Vagina (tissue), 2 donors: ENCODE data around the gene PLD1. TPM values are rescaled to one million over a fixed set of nuclear protein-coding genes. Genes with fewer than 3 reads are reported as not detected.
"Not testable (repeated sequence)": the region's sequence is repeated elsewhere in the genome, so short reads cannot be mapped to it uniquely, and the experiment has no call there.

ENCODE experiments used
- DNase-seq, 2 donors: peaks; one replicate each; pipeline ENCODE4 v3.0.0-alpha.2; 2017; ENCODE audit errors: extremely low spot score in 2 of 2
- H3K27ac ChIP-seq: fragments of 200-600 bp; sonication (generic); one replicate; pipeline ENCODE4 v1.5.1; 2019
- H3K27me3 ChIP-seq: fragments of 200-600 bp; sonication (generic); one replicate; pipeline ENCODE4 v1.5.1; 2019
- H3K36me3 ChIP-seq, 2 donors: fragments of 200-600 bp; sonication (generic); one replicate each; pipeline ENCODE4 v1.5.1; 2017 to 2019
- H3K4me1 ChIP-seq: fragments of 200-600 bp; sonication (generic); one replicate; pipeline ENCODE4 v1.5.1; 2019
- H3K4me3 ChIP-seq, 2 donors: fragments of 200-600 bp; sonication (generic); 1 replicate in 1 of 2; 2 replicates in 1 of 2; pipeline ENCODE4 v1.5.1; 2016 to 2019
- H3K9me3 ChIP-seq: fragments of 200-600 bp; sonication (generic); one replicate; pipeline ENCODE4 v1.5.1; 2019
- POLR2A ChIP-seq, 2 donors: fragments of 450-650 bp; IDR thresholded peaks; one replicate each; pipeline ENCODE4 v1.6.1; 2017; ENCODE audit warnings: antibody characterized with exemption in 2 of 2, mild to moderate bottlenecking in 2 of 2, moderate library complexity in 2 of 2
- POLR2AphosphoS5 ChIP-seq, 2 donors: sonication (generic); formaldehyde crosslinking; IDR thresholded peaks; one replicate each; pipeline ENCODE4 v1.9.0; 2017; ENCODE audit warnings: antibody characterized with exemption in 2 of 2, mild to moderate bottlenecking in 2 of 2, low read depth in 1 of 2; ENCODE audit not compliant: insufficient read depth in 1 of 2
- intact Hi-C: fragments of 100-400 bp; cut with DNase I; formaldehyde crosslinking; loops from one replicate; pipeline ENCODE4 v1.15.1; 2023
- total RNA-seq: library from RNA; depleted of rRNA; stranded (reverse); fragments of >200 nt; gene quantifications from one replicate; pipeline ENCODE4 v1.2.3, GENCODE V29; 2016
- TF ChIP-seq, protein P1 (sequence below), 3 experiments: fragments of 450-650 bp in 2 of 3; fragments of 200-600 bp in 1 of 3; sonication (generic) in 1 of 3; IDR thresholded peaks; one replicate each; pipeline ENCODE4 v1.5.1; 2017 to 2019; ENCODE audit warnings: antibody characterized with exemption in 3 of 3, mild to moderate bottlenecking in 2 of 3, moderate library complexity in 2 of 3

PLD1 gene
- total RNA-seq: 35.6 TPM

DNA sequence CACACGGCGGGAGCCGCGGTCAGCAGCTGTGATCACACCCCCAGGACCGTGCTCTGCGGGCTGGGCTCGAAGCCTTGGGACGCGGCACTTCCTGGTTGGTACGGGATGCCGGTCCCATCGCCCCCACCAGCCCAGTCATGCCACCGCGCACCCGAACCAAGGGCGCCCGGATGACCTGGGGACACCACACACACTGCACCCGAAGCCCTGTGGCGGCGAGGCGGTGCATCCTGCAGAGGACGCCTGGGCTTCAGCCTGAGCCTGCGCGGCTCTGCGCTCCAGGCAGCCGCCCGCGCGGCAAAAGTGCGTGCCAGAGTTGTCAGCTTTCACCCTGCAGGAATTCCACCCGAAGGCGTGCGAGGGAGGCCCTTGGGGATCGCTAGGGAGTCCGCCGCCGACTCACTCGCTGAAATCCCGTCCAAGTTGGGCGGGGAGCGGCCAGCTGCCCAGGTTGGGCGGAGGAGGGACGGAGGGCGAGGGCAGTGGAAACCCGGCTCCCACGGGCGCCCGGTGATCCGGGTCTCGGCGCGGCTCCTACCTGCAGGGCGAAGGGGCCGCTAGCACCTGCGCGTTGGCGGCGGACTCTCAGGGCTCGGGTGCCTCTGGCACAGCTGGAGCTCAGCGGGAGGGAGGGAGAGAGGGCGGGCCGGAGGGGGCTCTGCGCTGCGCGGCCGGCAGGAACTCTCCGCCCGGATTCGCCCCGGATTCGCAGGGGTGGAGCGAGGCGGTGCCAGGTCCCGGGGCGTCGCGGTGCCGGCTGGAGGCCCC, at the start of gene PLD1:
TSS of gene PLD1 (minus strand) at position 623 of the 768 bp plus-strand sequence. CDS start 72,432 bp downstream, outside the sequence.
- intact Hi-C loops: loop anchor here (5.0 to 10.0 kb wide), 2 partner anchors 38 to 65 kb away; no protein-coding TSS in a partner anchor
- Histone ChIP-seq H3K4me3 (peak within 1 kb of the TSS; percentile 67 to 88), H3K27ac (peak within 1 kb of the TSS; percentile 91), H3K4me1 (peaks cover 40% of the 10 kb centered on the region), H3K9me3 (no peaks in the 10 kb centered on the region), H3K36me3 (no peaks in the 10 kb centered on the region), H3K27me3 (no peaks in the 10 kb centered on the region)
- TF ChIP-seq POLR2A (IDR thresholded peaks at IDR 0.05): no peak
- peak in 1 of 2 donors; percentile 91 for TF ChIP-seq POLR2AphosphoS5 (IDR thresholded peaks at IDR 0.05; ENCODE audit: insufficient read depth in 1 of 2, low read depth in 1 of 2)
- no peak for DNase-seq

- H3K36me3 ChIP-seq, DNase-seq, H3K27ac ChIP-seq, H3K27me3 ChIP-seq, H3K4me1 ChIP-seq, H3K4me3 ChIP-seq, intact Hi-C loops: not testable (repeated sequence)
- H3K9me3 ChIP-seq: peaks cover 13% of the 10 kb centered on the region
These were observed 48.5 kb upstream of the PLD1 start for GRCh38 chr3:171858770-171859169.

- DNase-seq: no peak
- no peak overlapping the region for H3K4me3 ChIP-seq
- no peak overlapping the region for H3K27ac ChIP-seq
- peaks cover 13% of the 10 kb centered on the region for H3K9me3 ChIP-seq
- no peaks in the 10 kb centered on the region for H3K36me3 ChIP-seq
- TF ChIP-seq, protein P1, sequence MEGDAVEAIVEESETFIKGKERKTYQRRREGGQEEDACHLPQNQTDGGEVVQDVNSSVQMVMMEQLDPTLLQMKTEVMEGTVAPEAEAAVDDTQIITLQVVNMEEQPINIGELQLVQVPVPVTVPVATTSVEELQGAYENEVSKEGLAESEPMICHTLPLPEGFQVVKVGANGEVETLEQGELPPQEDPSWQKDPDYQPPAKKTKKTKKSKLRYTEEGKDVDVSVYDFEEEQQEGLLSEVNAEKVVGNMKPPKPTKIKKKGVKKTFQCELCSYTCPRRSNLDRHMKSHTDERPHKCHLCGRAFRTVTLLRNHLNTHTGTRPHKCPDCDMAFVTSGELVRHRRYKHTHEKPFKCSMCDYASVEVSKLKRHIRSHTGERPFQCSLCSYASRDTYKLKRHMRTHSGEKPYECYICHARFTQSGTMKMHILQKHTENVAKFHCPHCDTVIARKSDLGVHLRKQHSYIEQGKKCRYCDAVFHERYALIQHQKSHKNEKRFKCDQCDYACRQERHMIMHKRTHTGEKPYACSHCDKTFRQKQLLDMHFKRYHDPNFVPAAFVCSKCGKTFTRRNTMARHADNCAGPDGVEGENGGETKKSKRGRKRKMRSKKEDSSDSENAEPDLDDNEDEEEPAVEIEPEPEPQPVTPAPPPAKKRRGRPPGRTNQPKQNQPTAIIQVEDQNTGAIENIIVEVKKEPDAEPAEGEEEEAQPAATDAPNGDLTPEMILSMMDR (IDR thresholded peaks at IDR 0.05): no peak
- no peak for TF ChIP-seq POLR2A (IDR thresholded peaks at IDR 0.05)
- TF ChIP-seq POLR2AphosphoS5 (IDR thresholded peaks at IDR 0.05; ENCODE audit: insufficient read depth in 1 of 2, low read depth in 1 of 2): no peak
- H3K27me3 ChIP-seq: no peaks in the 10 kb centered on the region
- no peaks in the 10 kb centered on the region for H3K4me1 ChIP-seq
- intact Hi-C loops: no loop called here
These were observed 44.5 kb upstream of the PLD1 start for GRCh38 chr3:171854649-171855305.

- no peak overlapping the region for H3K4me3 ChIP-seq
- no peaks in the 10 kb centered on the region for H3K27me3 ChIP-seq
- no peak overlapping the region for H3K27ac ChIP-seq
- intact Hi-C loops: no loop called here
- DNase-seq: no peak
- no peaks in the 10 kb centered on the region for H3K36me3 ChIP-seq
- no peaks in the 10 kb centered on the region for H3K4me1 ChIP-seq
- TF ChIP-seq, protein P1 (IDR thresholded peaks at IDR 0.05): no peak
- TF ChIP-seq POLR2A (IDR thresholded peaks at IDR 0.05) (no peak), POLR2AphosphoS5 (IDR thresholded peaks at IDR 0.05; ENCODE audit: insufficient read depth in 1 of 2, low read depth in 1 of 2) (no peak)
- peaks cover 13% of the 10 kb centered on the region for H3K9me3 ChIP-seq
These were observed 41.4 kb upstream of the PLD1 start for GRCh38 chr3:171851660-171852058.

GRCh38 chr3:171850960-171851659, 40.8 kb upstream of the PLD1 start:
- Histone ChIP-seq H3K36me3 (no peaks in the 10 kb centered on the region), H3K4me3 (no peak overlapping the region), H3K27me3 (no peaks in the 10 kb centered on the region), H3K9me3 (peaks cover 13% of the 10 kb centered on the region), H3K27ac (no peak overlapping the region), H3K4me1 (no peaks in the 10 kb centered on the region)
- intact Hi-C loops: no loop called here
- TF ChIP-seq, protein P1 (IDR thresholded peaks at IDR 0.05): no peak
- TF ChIP-seq POLR2AphosphoS5 (IDR thresholded peaks at IDR 0.05; ENCODE audit: insufficient read depth in 1 of 2, low read depth in 1 of 2) (no peak), POLR2A (IDR thresholded peaks at IDR 0.05) (no peak)
- DNase-seq: no peak
